Diencephalon (tissue), 1 donor: Measurements from ENCODE around the gene COL8A1. TPM values are rescaled to one million over a fixed set of nuclear protein-coding genes. Genes with fewer than 3 reads are reported as not detected.

ENCODE experiments used
- total RNA-seq: library from RNA; depleted of rRNA; stranded (reverse); fragments of >200 nt; gene quantifications from one replicate; pipeline ENCODE4 v1.2.3, GENCODE V29; 2014

COL8A1 gene
- 1.8 TPM for total RNA-seq

GRCh38 chr3:99638167-99638948 is at the start of gene COL8A1:
Gene COL8A1 (plus strand): TSS chr3:99638594. CDS start chr3:99790683, 152,089 bp downstream.

GRCh38 chr3:99817437-99818240 is 179.2 kb downstream of the COL8A1 start, which contains the start of gene CMSS1:
Gene CMSS1 (plus strand): TSS chr3:99817862.

Other genes starting within 250 kb of the COL8A1 start
- 21.9 TPM for gene CMSS1, start 179.3 kb downstream of the COL8A1 start, total RNA-seq